Right lobe of liver (tissue), 6 donors: ENCODE data around the gene SF1. TPM values are rescaled to one million over a fixed set of nuclear protein-coding genes. Genes with fewer than 3 reads are reported as not detected.
"Not testable (repeated sequence)": the region's sequence is repeated elsewhere in the genome, so short reads cannot be mapped to it uniquely, and the experiment has no call there.

Experiments
- ATAC-seq, 4 donors: fragments of 200-7000 bp; cut with Tn5 transposase; one replicate each; pipeline ENCODE4 v1.9.1; 2020; ENCODE audit warnings: mild to moderate bottlenecking in 4 of 4, moderate library complexity in 4 of 4
- DNase-seq, 3 donors: peaks; one replicate each; pipeline ENCODE4 v3.0.0-alpha.2; 2020
- H3K27ac ChIP-seq, 3 donors: fragments of 200-600 bp; one replicate each; pipeline ENCODE4 v1.8.0; 2022
- H3K27me3 ChIP-seq, 2 donors: fragments of 200-600 bp; one replicate each; pipeline ENCODE4 v1.8.0; 2022
- H3K36me3 ChIP-seq, 4 donors: fragments of 200-600 bp; sonication (generic) in 1 of 4; one replicate each; pipeline versions ENCODE4 v1.5.1 to v1.8.0; 2017 to 2022; ENCODE audit warnings: control low read depth in 1 of 4
- H3K4me1 ChIP-seq, 4 donors: fragments of 200-600 bp; sonication (generic) in 1 of 4; one replicate each; pipeline versions ENCODE4 v1.5.1 to v1.8.0; 2017 to 2022; ENCODE audit warnings: control low read depth in 1 of 4
- H3K4me3 ChIP-seq, 3 donors: fragments of 200-600 bp; one replicate each; pipeline ENCODE4 v1.8.0; 2022
- H3K9me3 ChIP-seq, 4 donors: fragments of 200-600 bp; sonication (generic) in 1 of 4; one replicate each; pipeline versions ENCODE4 v1.5.1 to v1.8.0; 2017 to 2022; ENCODE audit warnings: control low read depth in 1 of 4
- POLR2A ChIP-seq: fragments of 450-650 bp; IDR thresholded peaks from one replicate; pipeline ENCODE4 v1.6.1; 2017; ENCODE audit warnings: antibody characterized with exemption, mild to moderate bottlenecking
- WGBS: methylation state at CpG from one replicate; pipeline ENCODE4 v1.1.6; 2018; ENCODE audit warnings: low coverage, low lambda C conversion rate; ENCODE audit not compliant: insufficient coverage; ENCODE audit errors: missing lambda C conversion rate; 5-methylcytosine and 5-hydroxymethylcytosine counted together
- intact Hi-C, 2 donors: fragments of 100-400 bp; cut with DNase I; formaldehyde crosslinking; loops; one replicate each; pipeline versions ENCODE4 v1.11.2 to v1.14.1; 2022
- total RNA-seq, 6 experiments: library from RNA; depleted of rRNA in 2 of 6; stranded (reverse); fragments of >200 nt in 2 of 6; fragmentation: NEBNext Ultra II Directional in 3 of 6; extraction: Animal tissue kit (Norgen Biotek cat#: 25700) in 3 of 6; gene quantifications; one replicate each; pipeline versions ENCODE4 v1.1.0 to v1.2.4, GENCODE V29; 2016 to 2023
- TF ChIP-seq, protein P1 (sequence below), 4 donors: fragments of 200-600 bp in 3 of 4; fragments of 450-650 bp in 1 of 4; IDR thresholded peaks; one replicate each; pipeline versions ENCODE4 v1.5.1 to v1.8.0; 2016 to 2022; ENCODE audit warnings: antibody characterized with exemption in 4 of 4, mild to moderate bottlenecking in 2 of 4
- donor health status: DM: no; HTN: yes; CAD: no.
- donor health status: DM: no; HTN: no; CAD: no.
- donor health status: DM: no; HTN: no; CAD: no.
- donor health status: DM: no; HTN: yes; CAD: no.
- donor health status: DM: no; HTN: yes; CAD: no.

The SF1 gene
- total RNA-seq, 6 experiments from 2014 or later, result 92.7 to 164 (median 141) TPM

DNA sequence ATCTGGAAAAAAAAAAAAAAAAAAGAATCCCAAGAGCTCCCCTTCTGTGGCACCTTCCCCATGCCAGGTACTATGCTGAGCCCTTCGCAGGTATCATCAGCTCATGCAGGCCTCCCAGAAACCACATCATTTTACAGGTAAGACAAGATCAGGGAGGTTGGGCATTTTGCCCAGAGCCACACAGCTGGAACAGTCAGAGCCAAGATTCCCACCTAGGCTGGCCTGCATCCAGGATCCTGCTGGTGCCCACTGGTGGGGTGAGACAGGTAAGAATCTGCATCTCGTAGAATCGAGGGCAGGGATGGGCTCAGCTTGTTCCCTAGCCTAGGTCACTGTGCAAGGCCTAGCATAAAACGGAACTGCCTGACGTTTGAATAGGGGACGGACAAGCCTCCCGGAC, 47.7 kb upstream of the SF1 start:
- Histone ChIP-seq H3K9me3 (no peaks in the 10 kb centered on the region), H3K27ac (no peak overlapping the region), H3K27me3 (no peaks in the 10 kb centered on the region), H3K36me3 (no peaks in the 10 kb centered on the region), H3K4me1 (no peaks in the 10 kb centered on the region), H3K4me3 (no peak overlapping the region)
- WGBS, result no CpG with 5 or more reads among the region's 7 CpGs
- no peak for ATAC-seq
- intact Hi-C loops, result no loop called here
- no peak for DNase-seq
- TF ChIP-seq, protein P1, sequence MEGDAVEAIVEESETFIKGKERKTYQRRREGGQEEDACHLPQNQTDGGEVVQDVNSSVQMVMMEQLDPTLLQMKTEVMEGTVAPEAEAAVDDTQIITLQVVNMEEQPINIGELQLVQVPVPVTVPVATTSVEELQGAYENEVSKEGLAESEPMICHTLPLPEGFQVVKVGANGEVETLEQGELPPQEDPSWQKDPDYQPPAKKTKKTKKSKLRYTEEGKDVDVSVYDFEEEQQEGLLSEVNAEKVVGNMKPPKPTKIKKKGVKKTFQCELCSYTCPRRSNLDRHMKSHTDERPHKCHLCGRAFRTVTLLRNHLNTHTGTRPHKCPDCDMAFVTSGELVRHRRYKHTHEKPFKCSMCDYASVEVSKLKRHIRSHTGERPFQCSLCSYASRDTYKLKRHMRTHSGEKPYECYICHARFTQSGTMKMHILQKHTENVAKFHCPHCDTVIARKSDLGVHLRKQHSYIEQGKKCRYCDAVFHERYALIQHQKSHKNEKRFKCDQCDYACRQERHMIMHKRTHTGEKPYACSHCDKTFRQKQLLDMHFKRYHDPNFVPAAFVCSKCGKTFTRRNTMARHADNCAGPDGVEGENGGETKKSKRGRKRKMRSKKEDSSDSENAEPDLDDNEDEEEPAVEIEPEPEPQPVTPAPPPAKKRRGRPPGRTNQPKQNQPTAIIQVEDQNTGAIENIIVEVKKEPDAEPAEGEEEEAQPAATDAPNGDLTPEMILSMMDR (IDR thresholded peaks at IDR 0.05), result no peak
- no peak for TF ChIP-seq POLR2A

DNA sequence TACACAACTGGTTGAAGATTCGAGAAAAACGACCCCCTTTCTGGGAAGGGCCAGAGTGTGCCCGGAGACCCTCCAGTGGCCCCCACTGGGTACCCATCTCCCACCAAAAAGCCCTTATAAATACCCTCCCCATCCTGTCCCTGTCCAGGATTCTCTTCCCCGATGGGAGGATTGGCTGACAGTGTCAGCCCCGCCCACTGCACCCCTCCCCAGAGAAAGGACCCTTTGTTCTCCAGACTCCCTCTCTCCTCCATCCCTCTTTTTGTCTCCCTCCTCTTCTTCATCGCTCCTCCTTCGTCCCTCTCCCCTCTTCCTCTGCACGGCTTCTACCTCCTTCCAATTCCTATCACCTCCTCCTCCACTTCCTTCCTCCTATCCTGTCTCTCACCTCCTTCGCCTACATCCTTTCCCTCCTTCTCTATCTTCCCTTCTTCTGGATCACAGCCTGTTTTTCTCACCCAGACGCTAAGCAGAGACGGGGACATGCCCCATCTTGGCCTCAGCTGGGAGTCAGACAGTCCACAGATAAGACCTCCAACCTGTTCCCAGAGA, 45.3 kb upstream of the SF1 start:
- no peaks in the 10 kb centered on the region for H3K9me3 ChIP-seq
- ATAC-seq (no peak), DNase-seq (no peak)
- no peak for TF ChIP-seq POLR2A
- TF ChIP-seq, protein P1 (IDR thresholded peaks at IDR 0.05), result no peak
- intact Hi-C loops, result no loop called here
- WGBS, result 65% methylated on average over 7 of the region's 11 CpGs
- no peaks in the 10 kb centered on the region for H3K27me3 ChIP-seq
- H3K4me3 ChIP-seq, result no peak overlapping the region
- H3K36me3 ChIP-seq, result no peaks in the 10 kb centered on the region
- no peak overlapping the region for H3K27ac ChIP-seq
- H3K4me1 ChIP-seq, result no peaks in the 10 kb centered on the region

DNA sequence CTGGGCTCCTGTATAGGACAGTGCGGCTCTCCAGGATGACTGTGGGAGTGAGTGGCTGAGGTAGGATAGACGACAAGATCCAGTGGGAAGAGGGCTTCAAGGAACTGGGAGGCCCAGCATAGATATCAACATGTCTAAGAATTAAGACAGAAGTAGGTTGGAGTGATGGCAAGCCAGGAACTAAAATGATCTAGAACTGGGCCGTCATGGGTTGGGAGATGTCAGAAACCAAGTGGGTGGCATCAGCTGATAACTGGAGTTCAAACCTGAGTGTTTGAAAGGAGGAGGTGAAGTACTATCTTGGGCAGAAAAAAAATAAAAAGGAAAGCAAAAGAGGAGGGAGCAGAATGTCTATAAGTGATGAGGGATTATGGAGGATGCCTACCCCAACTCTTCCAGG, 39.1 kb upstream of the SF1 start:
- TF ChIP-seq, protein P1 (IDR thresholded peaks at IDR 0.05), result no peak
- intact Hi-C loops, result no loop called here
- DNase-seq (no peak), ATAC-seq (no peak)
- Histone ChIP-seq H3K36me3 (no peaks in the 10 kb centered on the region), H3K27me3 (no peaks in the 10 kb centered on the region), H3K4me3 (no peak overlapping the region), H3K4me1 (peaks cover 0 to 12% (median 0%) of the 10 kb centered on the region in 4 donors), H3K27ac (no peak overlapping the region), H3K9me3 (no peaks in the 10 kb centered on the region)
- 84% methylated on average over 3 of the region's 3 CpGs for WGBS

DNA sequence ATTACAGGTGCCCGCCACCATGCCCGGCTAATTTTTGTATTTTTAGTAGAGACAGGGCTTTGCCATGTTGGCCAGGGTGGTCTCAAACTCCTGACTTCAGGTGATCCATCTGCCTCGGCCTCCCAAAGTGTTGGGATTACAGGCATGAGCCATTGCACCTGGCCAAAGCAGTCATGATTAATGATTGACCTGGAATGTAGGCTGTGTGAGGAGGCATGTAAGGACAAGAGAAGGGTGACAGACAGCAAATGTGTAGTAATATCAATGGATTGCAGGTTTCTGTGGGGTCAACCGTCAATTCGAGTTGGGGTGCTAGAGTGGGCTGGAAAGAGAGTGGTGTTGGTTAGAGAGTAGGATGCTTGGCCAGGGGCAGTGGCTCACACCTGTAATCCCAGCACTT, 37.1 kb upstream of the SF1 start:
- H3K4me3 ChIP-seq, H3K27ac ChIP-seq, intact Hi-C loops, H3K9me3 ChIP-seq, H3K27me3 ChIP-seq, H3K36me3 ChIP-seq: not testable (repeated sequence)
- WGBS, result 47% methylated on average over 5 of the region's 5 CpGs
- DNase-seq (peak in 1 of 3 donors; percentile 58), ATAC-seq (peak; percentile 64 to 72 (median 70))
- H3K4me1 ChIP-seq, result peaks cover 0 to 12% (median 0%) of the 10 kb centered on the region in 4 donors

DNA sequence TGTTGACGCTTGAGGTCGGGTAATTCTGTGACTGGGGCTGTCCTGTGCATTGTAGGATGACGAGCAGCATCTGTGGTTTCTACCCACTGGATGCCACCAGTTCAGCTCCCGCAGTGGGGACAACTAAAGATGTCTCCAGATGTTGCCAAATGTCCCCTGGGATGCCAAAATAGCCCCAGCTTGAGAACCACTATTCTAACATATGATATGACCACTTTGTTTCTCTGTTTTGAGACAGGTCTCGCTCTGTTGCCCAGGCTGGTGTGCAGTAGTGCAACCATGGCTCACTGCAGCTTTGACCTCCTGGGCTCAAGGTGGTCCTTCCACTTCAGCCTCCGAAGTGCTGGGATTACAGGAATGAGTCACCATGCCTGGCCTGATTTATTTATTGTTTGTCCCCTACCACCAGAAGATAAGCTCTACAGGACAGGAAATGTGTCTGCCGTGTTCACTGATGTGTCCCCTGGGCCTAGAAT, 36.4 kb upstream of the SF1 start:
- Histone ChIP-seq H3K27me3 (no peaks in the 10 kb centered on the region), H3K27ac (no peak overlapping the region), H3K4me3 (no peak overlapping the region), H3K36me3 (no peaks in the 10 kb centered on the region), H3K4me1 (peaks cover 0 to 14% (median 0%) of the 10 kb centered on the region in 4 donors), H3K9me3 (no peaks in the 10 kb centered on the region)
- whole genome bisulfite sequencing, result 75% methylated on average over 6 of the region's 7 CpGs
- intact Hi-C loops, result no loop called here
- TF ChIP-seq, protein P1 (IDR thresholded peaks at IDR 0.05), result no peak
- no peak for TF ChIP-seq POLR2A
- DNase-seq (no peak), ATAC-seq (no peak)
